HepG2 (cell line): ENCODE measurements around the gene LST1. TPM values are rescaled to one million over a fixed set of nuclear protein-coding genes. Genes with fewer than 3 reads are reported as not detected.

ENCODE experiments used
- AGO2 ChIP-seq: fragments of 200-400 bp; formaldehyde crosslinking; optimal IDR thresholded peaks from 2 replicates; pipeline ENCODE3; 2017; ENCODE audit warnings: mild to moderate bottlenecking, low read depth, low read length, moderate library complexity
- BCL3 ChIP-seq: sonication (generic); formaldehyde crosslinking; IDR thresholded peaks from 2 replicates; pipeline ENCODE4 v1.5.1; 2020; ENCODE audit warnings: mild to moderate bottlenecking, missing genetic modification reagents, moderate library complexity
- CSRNP1 ChIP-seq: sonication (generic); formaldehyde crosslinking; IDR thresholded peaks from 2 replicates; pipeline ENCODE4 v1.8.1; 2023; ENCODE audit warnings: mild to moderate bottlenecking, missing genetic modification reagents
- GABPB1 ChIP-seq: IDR thresholded peaks from 2 replicates; pipeline ENCODE4 v1.6.1; 2016; ENCODE audit warnings: mild to moderate bottlenecking, missing genetic modification reagents, moderate library complexity, missing compliant biosample characterization
- PCBP1 ChIP-seq: fragments of 200-400 bp; formaldehyde crosslinking; IDR thresholded peaks from 2 replicates; pipeline ENCODE4 v1.6.1; 2017; ENCODE audit warnings: mild to moderate bottlenecking, low read depth, low read length, borderline replicate concordance
- TCF7 ChIP-seq: sonication (generic); IDR thresholded peaks from 2 replicates; pipeline ENCODE4 v1.6.1; 2016; ENCODE audit warnings: antibody characterized with exemption, low read depth
- TEAD3 ChIP-seq: optimal IDR thresholded peaks from 2 replicates; pipeline ENCODE3; 2016; ENCODE audit warnings: borderline replicate concordance
- ZBTB49 ChIP-seq: sonication (generic); formaldehyde crosslinking; IDR thresholded peaks from 2 replicates; pipeline ENCODE4 v1.4.0; 2020; ENCODE audit warnings: missing genetic modification reagents, borderline replicate concordance
- ZNF607 ChIP-seq: sonication (generic); formaldehyde crosslinking; IDR thresholded peaks from 2 replicates; pipeline ENCODE4 v1.5.1; 2020; ENCODE audit warnings: missing genetic modification reagents, mild to moderate bottlenecking, borderline replicate concordance
- polyA plus RNA-seq, 8 experiments: library from polyadenylated mRNA; depleted of rRNA in 3 of 8; stranded (reverse) in 7 of 8; unstranded in 1 of 8; fragments of >200 nt; fragmentation: Illumina TruSeq in 4 of 8; extraction: Trizol in 4 of 8; gene quantifications; 2 replicates each; pipeline versions ENCODE4 v1.2.1 to v1.2.3, GENCODE V29; 2011 to 2016; ENCODE audit warnings: low read depth in 4 of 8, missing spikeins in 1 of 8, mixed read lengths in 1 of 8; ENCODE audit not compliant: insufficient read depth in 1 of 8
- total RNA-seq, 5 experiments: library from RNA; depleted of rRNA; stranded (reverse); fragments of >200 nt; fragmentation: Illumina TruSeq; extraction: Trizol; gene quantifications; 2 replicates each; pipeline ENCODE4 v1.2.3, GENCODE V29; 2016; ENCODE audit warnings: low read depth in 1 of 5

Gene LST1
- total and polyA plus RNA-seq, 2 of the 13 experiments (the other 11 are each of a cell fraction or from before 2014, with no cell fraction given), result not detected

- TF ChIP-seq CSRNP1, result 0 out of 2 replicates have a peak, but pooled peaks have one; percentile 49
- TF ChIP-seq ZNF607 (CRISPR knock-in tag), result 0 out of 2 replicates have a peak, but pooled peaks have one; percentile 52
- TF ChIP-seq PCBP1, result 0 out of 2 replicates have a peak, but pooled peaks have one; percentile 51
- TF ChIP-seq GABPB1 (CRISPR knock-in tag), result peak; percentile 13; the same call in 1 of the 2 replicates
- TF ChIP-seq TEAD3 (CRISPR knock-in tag), result peak; percentile 13
- 0 out of 2 replicates have a peak, but pooled peaks have one; percentile 35 for TF ChIP-seq BCL3 (CRISPR knock-in tag)
- TF ChIP-seq TCF7, result no peak
- TF ChIP-seq ZBTB49, result no peak
- TF ChIP-seq AGO2, result peak; percentile 98
These were observed 46.3 kb downstream of the LST1 start (continued) for GRCh38 chr6:31632279-31632946.
